ENCODE data around the gene OR4F15. TPM values are rescaled to one million over a fixed set of nuclear protein-coding genes. Genes with fewer than 3 reads are reported as not detected.

Gene OR4F15
- total RNA-seq, 1 experiment from 2014 or later, result not detected

GRCh38 chr15:101799665-101800064 is 12.3 kb upstream of the OR4F15 start:
- DNase-seq (ENCODE audit: low read depth, low spot score) (no peak), ATAC-seq (no peak)
- H3K27me3 ChIP-seq (ENCODE audit: insufficient read depth, low read length), result peaks cover 42% of the 10 kb centered on the region
- no peaks in the 10 kb centered on the region for H3K4me1 ChIP-seq (ENCODE audit: control insufficient read depth in 1 of 2, insufficient read depth in 2 of 2, low read length in 2 of 2)
- no peaks in the 10 kb centered on the region for H3K36me3 ChIP-seq (ENCODE audit: control insufficient read depth in 1 of 2, insufficient read depth in 2 of 2, low read length in 2 of 2)
- no peaks in the 10 kb centered on the region for H3K9me2 ChIP-seq (ENCODE audit: insufficient read depth)
- no TSS peak for BruUV-seq (replicated peaks)
- H3K9ac ChIP-seq (ENCODE audit: low read length), result no peak overlapping the region
- no peak for TF ChIP-seq YY1 (IDR thresholded peaks at IDR 0.05; ENCODE audit: extremely low read depth, insufficient replicate concordance, low read depth, low read length)
- no peak overlapping the region for H3K27ac ChIP-seq (ENCODE audit: low read depth, low read length)
- ChIA-PET RAD21 (ENCODE audit: low non-redundant PET in 1 of 2, low total read pairs in 2 of 2, uncharacterized antibody in 2 of 2, unreplicated experiment in 2 of 2) (no interaction called here), POLR2A (no interaction called here), CTCF (no interaction called here)
- no peaks in the 10 kb centered on the region for H4K20me1 ChIP-seq (ENCODE audit: insufficient read depth)
- no peak overlapping the region for H3K4me2 ChIP-seq (ENCODE audit: low read length)
- no peak overlapping the region for H3K4me3 ChIP-seq (replicated peaks in 1 of 2; ENCODE audit: low read depth in 1 of 2, low read length in 2 of 2)
- intact Hi-C loops (cut with micrococcal nuclease), result no loop called here
- no peak overlapping the region for H2AFZ ChIP-seq (ENCODE audit: low read depth, low read length, poor library complexity, severe bottlenecking)
- no peaks in the 10 kb centered on the region for H3K79me2 ChIP-seq (ENCODE audit: insufficient read depth, low read length)
- no peaks in the 10 kb centered on the region for H3K9me3 ChIP-seq (ENCODE audit: control insufficient read depth in 1 of 2, insufficient read depth in 1 of 2, low read depth in 1 of 2, low read length in 2 of 2)

DNA sequence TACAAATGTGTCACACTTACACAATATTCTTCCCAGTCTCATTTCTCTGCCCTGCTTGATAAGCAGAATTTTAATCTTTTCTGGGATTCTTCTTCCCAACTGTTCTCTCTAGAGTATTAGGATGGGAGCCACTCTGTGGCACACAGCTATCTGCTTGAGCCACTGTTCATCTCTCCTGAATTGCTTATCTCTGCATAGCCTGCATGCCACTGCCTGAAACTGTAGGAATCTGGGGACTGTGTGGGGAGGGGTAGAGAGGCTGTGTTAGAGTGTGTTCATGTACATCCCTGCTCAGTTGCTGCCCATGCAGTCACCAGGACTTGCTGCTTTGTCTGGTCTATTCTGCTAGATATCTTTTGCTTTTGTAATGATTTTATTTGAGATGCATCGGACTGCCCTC is 11.0 kb upstream of the OR4F15 start:
- Histone ChIP-seq H3K79me2 (ENCODE audit: insufficient read depth, low read length) (no peaks in the 10 kb centered on the region), H3K9me2 (ENCODE audit: insufficient read depth) (no peaks in the 10 kb centered on the region), H3K27ac (ENCODE audit: low read depth, low read length) (no peak overlapping the region), H3K4me2 (ENCODE audit: low read length) (no peak overlapping the region), H4K20me1 (ENCODE audit: insufficient read depth) (no peaks in the 10 kb centered on the region), H3K36me3 (ENCODE audit: control insufficient read depth in 1 of 2, insufficient read depth in 2 of 2, low read length in 2 of 2) (no peaks in the 10 kb centered on the region), H3K27me3 (ENCODE audit: insufficient read depth, low read length) (peaks cover 38% of the 10 kb centered on the region), H3K9me3 (ENCODE audit: control insufficient read depth in 1 of 2, insufficient read depth in 1 of 2, low read depth in 1 of 2, low read length in 2 of 2) (no peaks in the 10 kb centered on the region), H3K4me3 (replicated peaks in 1 of 2; ENCODE audit: low read depth in 1 of 2, low read length in 2 of 2) (no peak overlapping the region), H3K9ac (ENCODE audit: low read length) (no peak overlapping the region), H3K4me1 (ENCODE audit: control insufficient read depth in 1 of 2, insufficient read depth in 2 of 2, low read length in 2 of 2) (no peaks in the 10 kb centered on the region), H2AFZ (ENCODE audit: low read depth, low read length, poor library complexity, severe bottlenecking) (no peak overlapping the region)
- TF ChIP-seq RAD21 (IDR thresholded peaks at IDR 0.05; ENCODE audit: low read depth), result no peak
- TF ChIP-seq POLR2AphosphoS5 (IDR thresholded peaks at IDR 0.05; ENCODE audit: low read depth, low read length), result no peak
- TF ChIP-seq POLR2A (IDR thresholded peaks at IDR 0.05; ENCODE audit: borderline replicate concordance, extremely low read depth, insufficient read depth, insufficient read length), result no peak
- no peak for TF ChIP-seq ELF1 (IDR thresholded peaks at IDR 0.05; ENCODE audit: borderline replicate concordance, low read depth)
- no peak for TF ChIP-seq CEBPB (IDR thresholded peaks at IDR 0.05; ENCODE audit: low read depth)
- TF ChIP-seq ZFX (IDR thresholded peaks at IDR 0.05), result no peak
- no peak for TF ChIP-seq JUND (IDR thresholded peaks at IDR 0.05)
- no peak for TF ChIP-seq MAX (IDR thresholded peaks at IDR 0.05)
- TF ChIP-seq EGR1 (IDR thresholded peaks at IDR 0.05; ENCODE audit: low read depth), result no peak
- no peak for TF ChIP-seq SRF (IDR thresholded peaks at IDR 0.05; ENCODE audit: low read depth)
- no peak for TF ChIP-seq ZNF274 (IDR thresholded peaks at IDR 0.05; ENCODE audit: low read depth, low read length)
- no peak for TF ChIP-seq FOSL1 (IDR thresholded peaks at IDR 0.05; ENCODE audit: low read depth)
- TF ChIP-seq, protein P1, sequence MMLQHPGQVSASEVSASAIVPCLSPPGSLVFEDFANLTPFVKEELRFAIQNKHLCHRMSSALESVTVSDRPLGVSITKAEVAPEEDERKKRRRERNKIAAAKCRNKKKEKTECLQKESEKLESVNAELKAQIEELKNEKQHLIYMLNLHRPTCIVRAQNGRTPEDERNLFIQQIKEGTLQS (IDR thresholded peaks at IDR 0.05), result no peak
- TF ChIP-seq TCF7L2 (IDR thresholded peaks at IDR 0.05; ENCODE audit: borderline replicate concordance, extremely low read depth, insufficient read depth, insufficient read length), result no peak
- no peak for TF ChIP-seq ZBTB33 (IDR thresholded peaks at IDR 0.05; ENCODE audit: extremely low read depth, insufficient replicate concordance, low read length)
- TF ChIP-seq, protein P2, sequence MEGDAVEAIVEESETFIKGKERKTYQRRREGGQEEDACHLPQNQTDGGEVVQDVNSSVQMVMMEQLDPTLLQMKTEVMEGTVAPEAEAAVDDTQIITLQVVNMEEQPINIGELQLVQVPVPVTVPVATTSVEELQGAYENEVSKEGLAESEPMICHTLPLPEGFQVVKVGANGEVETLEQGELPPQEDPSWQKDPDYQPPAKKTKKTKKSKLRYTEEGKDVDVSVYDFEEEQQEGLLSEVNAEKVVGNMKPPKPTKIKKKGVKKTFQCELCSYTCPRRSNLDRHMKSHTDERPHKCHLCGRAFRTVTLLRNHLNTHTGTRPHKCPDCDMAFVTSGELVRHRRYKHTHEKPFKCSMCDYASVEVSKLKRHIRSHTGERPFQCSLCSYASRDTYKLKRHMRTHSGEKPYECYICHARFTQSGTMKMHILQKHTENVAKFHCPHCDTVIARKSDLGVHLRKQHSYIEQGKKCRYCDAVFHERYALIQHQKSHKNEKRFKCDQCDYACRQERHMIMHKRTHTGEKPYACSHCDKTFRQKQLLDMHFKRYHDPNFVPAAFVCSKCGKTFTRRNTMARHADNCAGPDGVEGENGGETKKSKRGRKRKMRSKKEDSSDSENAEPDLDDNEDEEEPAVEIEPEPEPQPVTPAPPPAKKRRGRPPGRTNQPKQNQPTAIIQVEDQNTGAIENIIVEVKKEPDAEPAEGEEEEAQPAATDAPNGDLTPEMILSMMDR (IDR thresholded peaks at IDR 0.05 in 2 of 3, conservative IDR thresholded peaks at IDR 0.05 in 1 of 3; ENCODE audit: borderline replicate concordance in 1 of 3, insufficient read depth in 1 of 3, low read depth in 2 of 3, low read length in 2 of 3), result no peak
- no peak for TF ChIP-seq SP1 (IDR thresholded peaks at IDR 0.05; ENCODE audit: low read depth)
- TF ChIP-seq CBX3 (IDR thresholded peaks at IDR 0.05; ENCODE audit: low read depth), result no peak
- TF ChIP-seq SIN3A (IDR thresholded peaks at IDR 0.05; ENCODE audit: low read depth), result no peak
- intact Hi-C loops (cut with micrococcal nuclease), result no loop called here
- ChIA-PET POLR2A (no interaction called here), CTCF (no interaction called here), RAD21 (ENCODE audit: low non-redundant PET in 1 of 2, low total read pairs in 2 of 2, uncharacterized antibody in 2 of 2, unreplicated experiment in 2 of 2) (no interaction called here)
- BruUV-seq (replicated peaks), result no TSS peak
- DNase-seq (ENCODE audit: low read depth, low spot score), result no peak
- no peak for ATAC-seq

Measured in HCT116 (cell line).